HCT116 (cell line): ENCODE results near the gene KLHL35. TPM values are rescaled to one million over a fixed set of nuclear protein-coding genes. Genes with fewer than 3 reads are reported as not detected.

Experiments used
- ATAC-seq: fragments of 200-7000 bp; cut with Tn5 transposase; 2 replicates; pipeline ENCODE4 v1.9.1; 2020; ENCODE audit warnings: mild to moderate bottlenecking, moderate library complexity
- BruUV-seq: library from RNA; stranded (reverse); fragments of 400-500 nt; replicated peaks from 2 replicates; lab custom pipeline; 2021; lab: Mats Ljungman, UMichigan
- CTCF ChIA-PET: fragments of 300-600 bp; sonication (Branson Sonifier 250); formaldehyde crosslinking; loops from one replicate; lab custom pipeline; 2021; ENCODE audit warnings: antibody characterized with exemption; lab: Charles Lee
- POLR2A ChIA-PET: fragments of 300-600, 350-600 bp; sonication (Branson Sonifier 250); formaldehyde crosslinking; loops from one replicate; lab custom pipeline; 2021; ENCODE audit warnings: antibody characterized with exemption; lab: Charles Lee
- RAD21 ChIA-PET, 2 experiments: fragments of 300-600 bp; sonication (Branson Sonifier 250); formaldehyde crosslinking; loops; one replicate each; lab custom pipeline; 2023; ENCODE audit warnings: low total read pairs in 2 of 2; ENCODE audit not compliant: uncharacterized antibody in 2 of 2, unreplicated experiment in 2 of 2, low non-redundant PET in 1 of 2; lab: Charles Lee
- DNase-seq: peaks from one replicate; pipeline ENCODE4 v3.0.0-alpha.2; 2010; ENCODE audit warnings: low read depth, low spot score
- H2AFZ ChIP-seq: fragments of 200-600 bp; shearing (Covaris generic), sonication (generic); 2 replicates; pipeline ENCODE4 v1.6.1; 2017; ENCODE audit warnings: low read depth, mixed run types, mixed read lengths, antibody characterized with exemption, low read length; ENCODE audit not compliant: poor library complexity, severe bottlenecking
- H3K27ac ChIP-seq: 2 replicates; pipeline ENCODE4 v1.5.1; 2012; ENCODE audit warnings: low read depth, low read length
- H3K27me3 ChIP-seq: fragments of 200-600 bp; sonication (generic); 2 replicates; pipeline ENCODE4 v1.6.1; 2016; ENCODE audit warnings: mixed run types, low read length, mixed read lengths; ENCODE audit not compliant: insufficient read depth
- H3K36me3 ChIP-seq, 2 experiments: fragments of 200-500 bp in 1 of 2; fragments of 200-600 bp in 1 of 2; sonication (Bioruptor generic) in 1 of 2; sonication (generic) in 1 of 2; 2 replicates each; pipeline versions ENCODE4 v1.5.1 to v1.6.1; 2014 to 2016; ENCODE audit warnings: low read length in 2 of 2, inconsistent platforms in 1 of 2, mixed read lengths in 1 of 2, mixed run types in 1 of 2; ENCODE audit not compliant: insufficient read depth in 2 of 2, control insufficient read depth in 1 of 2
- H3K4me1 ChIP-seq, 2 experiments: fragments of 200-600 bp in 1 of 2; sonication (generic) in 1 of 2; 2 replicates each; pipeline versions ENCODE4 v1.5.1 to v1.6.1; 2012 to 2017; ENCODE audit warnings: low read length in 2 of 2, inconsistent platforms in 1 of 2, mild to moderate bottlenecking in 1 of 2, mixed read lengths in 1 of 2, mixed run types in 1 of 2, moderate library complexity in 1 of 2; ENCODE audit not compliant: insufficient read depth in 2 of 2, control insufficient read depth in 1 of 2
- H3K4me2 ChIP-seq: fragments of 200-600 bp; sonication (generic); 2 replicates; pipeline ENCODE4 v1.6.1; 2017; ENCODE audit warnings: mixed run types, low read length, mixed read lengths
- H3K4me3 ChIP-seq, 2 experiments: fragments of 200-600 bp in 1 of 2; sonication (generic) in 1 of 2; replicated peaks in 1 of 2; 2 replicates each; pipeline ENCODE4 v1.5.1; 2011 to 2016; ENCODE audit warnings: low read length in 2 of 2, control low read depth in 1 of 2, low read depth in 1 of 2, mild to moderate bottlenecking in 1 of 2, mixed read lengths in 1 of 2, mixed run types in 1 of 2
- H3K79me2 ChIP-seq: fragments of 200-600 bp; sonication (generic); 2 replicates; pipeline ENCODE4 v1.6.1; 2017; ENCODE audit warnings: mild to moderate bottlenecking, mixed run types, low read length, moderate library complexity, mixed read lengths; ENCODE audit not compliant: insufficient read depth
- H3K9ac ChIP-seq: fragments of 200-600 bp; sonication (generic); 2 replicates; pipeline ENCODE4 v1.6.1; 2016; ENCODE audit warnings: low read length, mixed read lengths
- H3K9me2 ChIP-seq: fragments of 200-600 bp; sonication (generic), shearing (Covaris generic); 2 replicates; pipeline ENCODE4 v1.6.1; 2017; ENCODE audit warnings: mixed run types, mild to moderate bottlenecking, moderate library complexity; ENCODE audit not compliant: insufficient read depth
- H3K9me3 ChIP-seq, 2 experiments: fragments of 200-500 bp in 1 of 2; fragments of 200-600 bp in 1 of 2; sonication (Bioruptor generic) in 1 of 2; sonication (generic) in 1 of 2; 2 replicates each; pipeline ENCODE4 v1.6.1; 2014 to 2017; ENCODE audit warnings: low read length in 2 of 2, mixed read lengths in 2 of 2, inconsistent platforms in 1 of 2, low read depth in 1 of 2, mild to moderate bottlenecking in 1 of 2, mixed run types in 1 of 2, moderate library complexity in 1 of 2; ENCODE audit not compliant: control insufficient read depth in 1 of 2, insufficient read depth in 1 of 2
- H4K20me1 ChIP-seq: fragments of 200-600 bp; sonication (generic), shearing (Covaris generic); 2 replicates; pipeline ENCODE4 v1.6.1; 2017; ENCODE audit warnings: mixed run types, mild to moderate bottlenecking, moderate library complexity; ENCODE audit not compliant: insufficient read depth
- CEBPB ChIP-seq: IDR thresholded peaks from 2 replicates; pipeline ENCODE4 v1.6.1; 2012; ENCODE audit warnings: low read depth
- EZH2 ChIP-seq: fragments of 200-600 bp; sonication (generic); IDR thresholded peaks from 2 replicates; pipeline ENCODE4 v1.6.1; 2017; ENCODE audit warnings: antibody characterized with exemption, mixed run types
- FOSL1 ChIP-seq: IDR thresholded peaks from 2 replicates; pipeline ENCODE4 v1.6.1; 2012; ENCODE audit warnings: low read depth
- JUND ChIP-seq: IDR thresholded peaks from 2 replicates; pipeline ENCODE4 v1.6.1; 2012
- RAD21 ChIP-seq: IDR thresholded peaks from 2 replicates; pipeline ENCODE4 v1.6.1; 2012; ENCODE audit warnings: low read depth, mild to moderate bottlenecking
- SP1 ChIP-seq: IDR thresholded peaks from 2 replicates; pipeline ENCODE4 v1.6.1; 2012; ENCODE audit warnings: low read depth
- TCF7L2 ChIP-seq: IDR thresholded peaks from 2 replicates; pipeline ENCODE4 v1.7.0; 2011; ENCODE audit warnings: borderline replicate concordance, inconsistent platforms; ENCODE audit not compliant: insufficient read depth, insufficient read length; ENCODE audit errors: extremely low read depth
- intact Hi-C: fragments of 100-400 bp; cut with micrococcal nuclease; formaldehyde crosslinking; loops from 2 replicates; pipeline ENCODE4 v1.10.0; 2022
- total RNA-seq: library from RNA; stranded (reverse); gene quantifications from one replicate; pipeline ENCODE4 v1.2.1, GENCODE V29; 2021; ENCODE audit not compliant: unreplicated experiment
- TF ChIP-seq, protein P1 (sequence below): IDR thresholded peaks from 2 replicates; pipeline ENCODE4 v1.6.1; 2012; ENCODE audit warnings: low read depth
- TF ChIP-seq, protein P2 (sequence below): IDR thresholded peaks from 2 replicates; pipeline ENCODE4 v1.6.1; 2012
- TF ChIP-seq, protein P3 (sequence below): IDR thresholded peaks from 2 replicates; pipeline ENCODE4 v1.6.1; 2012

Gene KLHL35
- total RNA-seq, 1 experiment from 2014 or later, result 1.7 TPM

DNA sequence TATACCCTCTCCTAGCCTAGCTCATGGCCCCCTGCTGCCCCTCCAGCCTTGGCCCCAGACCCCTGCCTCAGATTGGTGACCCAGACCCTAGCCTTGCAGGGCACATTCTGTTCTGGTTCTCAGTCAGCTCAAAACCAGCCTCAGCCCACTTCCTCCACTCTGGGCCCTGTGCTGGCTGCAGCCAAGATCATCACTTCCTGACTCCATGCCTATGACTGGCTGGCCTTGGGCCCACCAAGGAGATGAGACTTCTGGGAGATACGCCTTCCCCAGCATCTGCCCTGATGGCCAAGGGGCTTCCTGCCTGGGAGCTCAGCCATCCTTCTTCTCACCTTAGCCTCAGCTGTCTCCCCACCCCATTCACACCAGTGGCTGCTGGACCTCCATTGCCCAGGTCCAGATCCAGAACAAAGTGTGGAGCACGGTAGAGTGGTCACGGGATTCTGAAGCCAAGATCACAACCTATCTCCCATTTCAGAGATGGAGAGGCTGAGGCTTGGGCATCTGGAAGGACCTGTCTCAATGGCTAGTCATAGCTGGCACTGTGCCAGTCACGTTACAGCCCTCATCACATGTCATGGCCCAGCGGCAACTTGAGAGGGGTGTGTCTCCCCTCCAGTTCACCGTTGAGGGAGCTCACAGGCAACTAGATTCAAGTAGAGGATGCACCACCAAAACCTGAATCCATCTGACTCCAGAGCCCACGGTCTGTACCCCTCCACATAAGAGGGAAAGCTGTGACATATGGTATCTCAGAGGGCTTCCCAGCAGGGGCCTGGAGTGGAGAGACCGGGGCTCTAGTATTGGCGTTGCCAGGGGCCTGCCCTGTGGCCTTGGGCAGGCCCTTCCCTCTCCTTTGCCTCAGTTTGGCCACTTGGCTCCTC, 43.0 kb upstream of the KLHL35 start:
- BruUV-seq, result no TSS peak
- DNase-seq, result no peak
- CTCF ChIA-PET, result no interaction called here

DNA sequence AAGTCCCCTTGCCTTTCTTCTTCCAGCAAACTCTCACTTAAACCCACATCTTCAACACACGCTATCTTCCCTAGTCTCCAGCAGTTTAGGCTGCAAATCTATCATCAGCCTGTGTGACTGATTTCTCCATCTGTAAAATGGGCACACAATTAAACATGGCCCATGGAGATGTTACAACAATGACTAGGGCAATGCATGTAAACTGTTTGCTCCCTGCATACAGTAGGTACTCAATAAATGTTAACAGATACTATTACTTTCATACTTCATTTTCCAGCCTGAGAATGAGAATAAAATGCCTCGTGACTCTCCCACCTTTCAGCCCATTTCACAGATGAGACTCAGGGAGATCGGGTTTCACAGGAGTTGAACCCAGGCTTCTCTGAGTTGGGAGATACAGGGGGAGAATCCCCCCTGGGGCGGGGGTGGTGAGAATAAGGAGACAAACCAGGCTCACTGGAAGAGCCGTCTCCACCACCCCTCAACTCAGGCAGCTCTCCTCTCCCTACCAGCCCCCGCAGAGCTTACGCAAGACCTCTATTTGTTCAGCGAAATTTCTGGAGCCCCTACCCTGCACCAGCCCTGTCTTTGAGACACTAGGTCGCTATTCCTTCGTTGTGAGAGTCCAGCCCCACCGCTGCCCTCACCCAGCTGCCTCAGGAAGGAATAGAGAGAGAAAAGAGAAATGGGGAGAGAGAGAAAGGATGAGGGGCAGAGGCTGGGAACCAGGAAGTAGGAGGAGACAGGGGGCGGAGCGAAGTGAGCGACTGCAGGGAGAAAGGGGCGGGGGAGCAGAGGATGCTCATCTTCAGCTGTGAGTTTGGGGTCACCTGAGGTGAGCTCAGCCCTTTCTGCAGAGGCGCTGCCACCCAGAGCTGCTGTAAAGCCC, 42.1 kb upstream of the KLHL35 start:
- no peaks in the 10 kb centered on the region for H3K9me2 ChIP-seq
- DNase-seq, result no peak
- H3K4me1 ChIP-seq, result peaks cover 0 to 20% of the 10 kb centered on the region in 2 experiments; a peak in 2 of 4 replicates
- H3K4me2 ChIP-seq, result no peak overlapping the region
- H4K20me1 ChIP-seq, result no peaks in the 10 kb centered on the region
- no peaks in the 10 kb centered on the region for H3K36me3 ChIP-seq
- RAD21 ChIA-PET, result no interaction called here
- H3K9me3 ChIP-seq, result no peaks in the 10 kb centered on the region
- CTCF ChIA-PET, result no interaction called here
- H3K4me3 ChIP-seq, result no peak overlapping the region
- H2AFZ ChIP-seq, result no peak overlapping the region
- H3K27me3 ChIP-seq, result no peaks in the 10 kb centered on the region
- BruUV-seq, result no TSS peak
- ATAC-seq, result no peak
- intact Hi-C loops, result no loop called here
- H3K27ac ChIP-seq, result no peak overlapping the region
- H3K9ac ChIP-seq, result no peak overlapping the region
- H3K79me2 ChIP-seq, result no peaks in the 10 kb centered on the region
- POLR2A ChIA-PET, result interaction anchor here (0.5 kb wide), 1 partner anchor 773 kb away, joined by 4 read pairs; no protein-coding TSS in a partner anchor
- TF ChIP-seq SP1 (no peak), CEBPB (no peak), FOSL1 (no peak), RAD21 (no peak), EZH2 (no peak), JUND (no peak)
- TF ChIP-seq, protein P1, sequence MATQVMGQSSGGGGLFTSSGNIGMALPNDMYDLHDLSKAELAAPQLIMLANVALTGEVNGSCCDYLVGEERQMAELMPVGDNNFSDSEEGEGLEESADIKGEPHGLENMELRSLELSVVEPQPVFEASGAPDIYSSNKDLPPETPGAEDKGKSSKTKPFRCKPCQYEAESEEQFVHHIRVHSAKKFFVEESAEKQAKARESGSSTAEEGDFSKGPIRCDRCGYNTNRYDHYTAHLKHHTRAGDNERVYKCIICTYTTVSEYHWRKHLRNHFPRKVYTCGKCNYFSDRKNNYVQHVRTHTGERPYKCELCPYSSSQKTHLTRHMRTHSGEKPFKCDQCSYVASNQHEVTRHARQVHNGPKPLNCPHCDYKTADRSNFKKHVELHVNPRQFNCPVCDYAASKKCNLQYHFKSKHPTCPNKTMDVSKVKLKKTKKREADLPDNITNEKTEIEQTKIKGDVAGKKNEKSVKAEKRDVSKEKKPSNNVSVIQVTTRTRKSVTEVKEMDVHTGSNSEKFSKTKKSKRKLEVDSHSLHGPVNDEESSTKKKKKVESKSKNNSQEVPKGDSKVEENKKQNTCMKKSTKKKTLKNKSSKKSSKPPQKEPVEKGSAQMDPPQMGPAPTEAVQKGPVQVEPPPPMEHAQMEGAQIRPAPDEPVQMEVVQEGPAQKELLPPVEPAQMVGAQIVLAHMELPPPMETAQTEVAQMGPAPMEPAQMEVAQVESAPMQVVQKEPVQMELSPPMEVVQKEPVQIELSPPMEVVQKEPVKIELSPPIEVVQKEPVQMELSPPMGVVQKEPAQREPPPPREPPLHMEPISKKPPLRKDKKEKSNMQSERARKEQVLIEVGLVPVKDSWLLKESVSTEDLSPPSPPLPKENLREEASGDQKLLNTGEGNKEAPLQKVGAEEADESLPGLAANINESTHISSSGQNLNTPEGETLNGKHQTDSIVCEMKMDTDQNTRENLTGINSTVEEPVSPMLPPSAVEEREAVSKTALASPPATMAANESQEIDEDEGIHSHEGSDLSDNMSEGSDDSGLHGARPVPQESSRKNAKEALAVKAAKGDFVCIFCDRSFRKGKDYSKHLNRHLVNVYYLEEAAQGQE, result no peak
- TF ChIP-seq, protein P2, sequence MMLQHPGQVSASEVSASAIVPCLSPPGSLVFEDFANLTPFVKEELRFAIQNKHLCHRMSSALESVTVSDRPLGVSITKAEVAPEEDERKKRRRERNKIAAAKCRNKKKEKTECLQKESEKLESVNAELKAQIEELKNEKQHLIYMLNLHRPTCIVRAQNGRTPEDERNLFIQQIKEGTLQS, result no peak

More for the DNA sequence above, 43.0 kb upstream of the KLHL35 start:
- H4K20me1 ChIP-seq, result no peaks in the 10 kb centered on the region
- no peaks in the 10 kb centered on the region for H3K79me2 ChIP-seq
- H3K4me3 ChIP-seq, result no peak overlapping the region
- ChIA-PET RAD21 (no interaction called here), POLR2A (no interaction called here)
- H3K36me3 ChIP-seq, result no peaks in the 10 kb centered on the region
- H3K9me2 ChIP-seq, result no peaks in the 10 kb centered on the region
- TF ChIP-seq FOSL1 (no peak), RAD21 (no peak), TCF7L2 (no peak), JUND (no peak)
- TF ChIP-seq, protein P3, sequence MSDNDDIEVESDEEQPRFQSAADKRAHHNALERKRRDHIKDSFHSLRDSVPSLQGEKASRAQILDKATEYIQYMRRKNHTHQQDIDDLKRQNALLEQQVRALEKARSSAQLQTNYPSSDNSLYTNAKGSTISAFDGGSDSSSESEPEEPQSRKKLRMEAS, result no peak
- H3K9ac ChIP-seq, result no peak overlapping the region
- H3K9me3 ChIP-seq, result no peaks in the 10 kb centered on the region
- H3K4me1 ChIP-seq, result peaks cover 0 to 20% of the 10 kb centered on the region in 2 experiments; a peak in 2 of 4 replicates
- intact Hi-C loops, result no loop called here
- peak; percentile 41; the same call in 1 of the 2 replicates for ATAC-seq
- no peak overlapping the region for H2AFZ ChIP-seq
- no peak overlapping the region; the same call in 1 of the 2 replicates for H3K4me2 ChIP-seq
- H3K27me3 ChIP-seq, result no peaks in the 10 kb centered on the region
- H3K27ac ChIP-seq, result no peak overlapping the region
